ENCODE data around the gene CCDC9.

The CCDC9 gene

GRCh38 chr19:47232422-47233211 is 23.7 kb upstream of the CCDC9 start:
- Histone ChIP-seq H3K9me3 (ENCODE audit: insufficient read depth, low read length) (no peaks in the 10 kb centered on the region), H3K4me1 (ENCODE audit: low read length) (peaks cover 31% of the 10 kb centered on the region), H3K27me3 (ENCODE audit: low read depth, low read length) (peaks cover 7% of the 10 kb centered on the region; the same call in 1 of the 2 replicates), H3K4me3 (ENCODE audit: low read length) (no peak overlapping the region), H3K36me3 (replicated peaks; ENCODE audit: low read depth, low read length) (no peaks in the 10 kb centered on the region), H4K20me1 (ENCODE audit: insufficient read depth, low read length) (peaks cover 13% of the 10 kb centered on the region), H2AFZ (ENCODE audit: low read depth, low read length) (0 out of 2 replicates have a peak overlapping the region, but pooled peaks have one; percentile 1), H3K9ac (ENCODE audit: low read length) (0 out of 2 replicates have a peak overlapping the region, but pooled peaks have one; percentile 22), H3K4me2 (ENCODE audit: low read length) (peak overlapping the region; percentile 23), H3K79me2 (ENCODE audit: low read length) (peaks cover 24% of the 10 kb centered on the region), H3K27ac (ENCODE audit: low read length) (no peak overlapping the region)
- TF ChIP-seq EZH2phosphoT487 (IDR thresholded peaks at IDR 0.05; ENCODE audit: low read depth) (no peak), CTCF (IDR thresholded peaks at IDR 0.05; ENCODE audit: low read depth, low read length) (no peak)

GRCh38 chr19:47236072-47236675 is 20.2 kb upstream of the CCDC9 start:
- Histone ChIP-seq H3K9me3 (ENCODE audit: insufficient read depth, low read length) (no peaks in the 10 kb centered on the region), H3K27me3 (ENCODE audit: low read depth, low read length) (peaks cover 26% of the 10 kb centered on the region), H2AFZ (ENCODE audit: low read depth, low read length) (no peak overlapping the region), H3K9ac (ENCODE audit: low read length) (no peak overlapping the region), H3K36me3 (replicated peaks; ENCODE audit: low read depth, low read length) (no peaks in the 10 kb centered on the region), H3K79me2 (ENCODE audit: low read length) (no peaks in the 10 kb centered on the region), H3K4me2 (ENCODE audit: low read length) (no peak overlapping the region), H3K27ac (ENCODE audit: low read length) (no peak overlapping the region), H3K4me1 (ENCODE audit: low read length) (peaks cover 29% of the 10 kb centered on the region), H3K4me3 (ENCODE audit: low read length) (no peak overlapping the region), H4K20me1 (ENCODE audit: insufficient read depth, low read length) (no peaks in the 10 kb centered on the region)
- TF ChIP-seq EZH2phosphoT487 (IDR thresholded peaks at IDR 0.05; ENCODE audit: low read depth), result no peak
- TF ChIP-seq CTCF (IDR thresholded peaks at IDR 0.05; ENCODE audit: low read depth, low read length), result no peak

- TF ChIP-seq CTCF (IDR thresholded peaks at IDR 0.05; ENCODE audit: low read depth, low read length) (no peak), EZH2phosphoT487 (IDR thresholded peaks at IDR 0.05; ENCODE audit: low read depth) (no peak)
- Histone ChIP-seq H3K36me3 (replicated peaks; ENCODE audit: low read depth, low read length) (no peaks in the 10 kb centered on the region), H3K27ac (ENCODE audit: low read length) (no peak overlapping the region), H3K4me1 (ENCODE audit: low read length) (peaks cover 30% of the 10 kb centered on the region), H3K9me3 (ENCODE audit: insufficient read depth, low read length) (no peaks in the 10 kb centered on the region), H3K79me2 (ENCODE audit: low read length) (no peaks in the 10 kb centered on the region), H2AFZ (ENCODE audit: low read depth, low read length) (no peak overlapping the region), H3K27me3 (ENCODE audit: low read depth, low read length) (peaks cover 32% of the 10 kb centered on the region), H3K4me2 (ENCODE audit: low read length) (no peak overlapping the region; the same call in 1 of the 2 replicates), H4K20me1 (ENCODE audit: insufficient read depth, low read length) (no peaks in the 10 kb centered on the region), H3K4me3 (ENCODE audit: low read length) (0 out of 2 replicates have a peak overlapping the region, but pooled peaks have one; percentile 72), H3K9ac (ENCODE audit: low read length) (no peak overlapping the region)
Measured at GRCh38 chr19:47239152-47239551, 17.2 kb upstream of the CCDC9 start.

- peaks cover 32% of the 10 kb centered on the region for H3K4me1 ChIP-seq (ENCODE audit: low read length)
- TF ChIP-seq EZH2phosphoT487 (IDR thresholded peaks at IDR 0.05; ENCODE audit: low read depth) (0 out of 2 replicates have a peak, but pooled peaks have one; percentile 15), CTCF (IDR thresholded peaks at IDR 0.05; ENCODE audit: low read depth, low read length) (no peak)
- no peak overlapping the region for H3K9ac ChIP-seq (ENCODE audit: low read length)
- H3K27ac ChIP-seq (ENCODE audit: low read length), result no peak overlapping the region
- H3K4me2 ChIP-seq (ENCODE audit: low read length), result peak overlapping the region; percentile 87
- H3K4me3 ChIP-seq (ENCODE audit: low read length), result peak overlapping the region; percentile 72
- no peaks in the 10 kb centered on the region for H4K20me1 ChIP-seq (ENCODE audit: insufficient read depth, low read length)
- H3K27me3 ChIP-seq (ENCODE audit: low read depth, low read length), result peaks cover 32% of the 10 kb centered on the region
- no peak overlapping the region for H2AFZ ChIP-seq (ENCODE audit: low read depth, low read length)
- no peaks in the 10 kb centered on the region for H3K79me2 ChIP-seq (ENCODE audit: low read length)
- no peaks in the 10 kb centered on the region for H3K36me3 ChIP-seq (replicated peaks; ENCODE audit: low read depth, low read length)
- H3K9me3 ChIP-seq (ENCODE audit: insufficient read depth, low read length), result no peaks in the 10 kb centered on the region
Measured at GRCh38 chr19:47239610-47240296, 16.6 kb upstream of the CCDC9 start.

Data from OCI-LY3 (cell line).